Esophagus muscularis mucosa (tissue), 4 donors: ENCODE measurements around the gene C9. TPM values are rescaled to one million over a fixed set of nuclear protein-coding genes. Genes with fewer than 3 reads are reported as not detected.
"Not testable (repeated sequence)": the region's sequence is repeated elsewhere in the genome, so short reads cannot be mapped to it uniquely, and the experiment has no call there.

Experiments
- DNase-seq: peaks from one replicate; pipeline ENCODE4 v3.0.0-alpha.2; 2017; ENCODE audit errors: extremely low spot score
- H3K27ac ChIP-seq, 4 donors: fragments of 200-600 bp; sonication (generic); replicated peaks in 1 of 4; 1 replicate in 3 of 4; 2 replicates in 1 of 4; pipeline ENCODE4 v1.5.1; 2016 to 2019; ENCODE audit warnings: mild to moderate bottlenecking in 1 of 4
- H3K27me3 ChIP-seq, 4 donors: fragments of 200-600 bp; sonication (generic); one replicate each; pipeline versions ENCODE4 v1.5.1 to v1.6.0; 2016 to 2019
- H3K36me3 ChIP-seq, 4 donors: fragments of 200-600 bp; sonication (generic); one replicate each; pipeline ENCODE4 v1.5.1; 2016 to 2019
- H3K4me1 ChIP-seq, 4 donors: fragments of 200-600 bp; sonication (generic); one replicate each; pipeline ENCODE4 v1.5.1; 2016 to 2019
- H3K4me3 ChIP-seq, 4 donors: fragments of 200-600 bp; sonication (generic); 1 replicate in 2 of 4; 2 replicates in 2 of 4; pipeline ENCODE4 v1.5.1; 2016 to 2019; ENCODE audit warnings: mild to moderate bottlenecking in 4 of 4, moderate library complexity in 1 of 4
- H3K9me3 ChIP-seq, 4 donors: fragments of 200-600 bp; sonication (generic); 1 replicate in 3 of 4; 2 replicates in 1 of 4; pipeline ENCODE4 v1.5.1; 2016 to 2019
- EP300 ChIP-seq: sonication (generic); formaldehyde crosslinking; IDR thresholded peaks from one replicate; pipeline ENCODE4 v1.6.1; 2017; ENCODE audit warnings: antibody characterized with exemption
- POLR2A ChIP-seq: fragments of 450-650 bp; IDR thresholded peaks from one replicate; pipeline ENCODE4 v1.6.1; 2017; ENCODE audit warnings: antibody characterized with exemption, moderate library complexity, mild to moderate bottlenecking, low read depth
- POLR2AphosphoS5 ChIP-seq, 2 donors: sonication (generic); formaldehyde crosslinking; IDR thresholded peaks; one replicate each; pipeline ENCODE4 v1.6.1; 2017; ENCODE audit warnings: antibody characterized with exemption in 2 of 2
- WGBS: methylation state at CpG from one replicate; pipeline ENCODE4 v1.1.5; 2018; 5-methylcytosine and 5-hydroxymethylcytosine counted together
- intact Hi-C: fragments of 100-400 bp; cut with DNase I; formaldehyde crosslinking; loops from one replicate; pipeline ENCODE4 v1.15.1; 2023
- total RNA-seq, 4 donors: library from RNA; depleted of rRNA; stranded (reverse); fragments of >200 nt; gene quantifications; one replicate each; pipeline versions ENCODE4 v1.1.0 to v1.2.1, GENCODE V29; 2016
- TF ChIP-seq, protein P1 (sequence below), 3 experiments: fragments of 200-600 bp in 2 of 3; fragments of 450-650 bp in 1 of 3; sonication (generic) in 2 of 3; IDR thresholded peaks; one replicate each; pipeline ENCODE4 v1.5.1; 2017 to 2019; ENCODE audit warnings: antibody characterized with exemption in 3 of 3, mild to moderate bottlenecking in 2 of 3, moderate library complexity in 1 of 3

The C9 gene
- total RNA-seq, 4 donors from 2014 or later, result not detected

- Histone ChIP-seq H3K27ac (no peak overlapping the region), H3K4me1 (no peaks in the 10 kb centered on the region), H3K36me3 (no peaks in the 10 kb centered on the region), H3K4me3 (no peak overlapping the region), H3K9me3 (no peaks in the 10 kb centered on the region), H3K27me3 (no peaks in the 10 kb centered on the region)
- WGBS, result 71% methylated on average over 1 of the region's 1 CpG
- TF ChIP-seq, protein P1, sequence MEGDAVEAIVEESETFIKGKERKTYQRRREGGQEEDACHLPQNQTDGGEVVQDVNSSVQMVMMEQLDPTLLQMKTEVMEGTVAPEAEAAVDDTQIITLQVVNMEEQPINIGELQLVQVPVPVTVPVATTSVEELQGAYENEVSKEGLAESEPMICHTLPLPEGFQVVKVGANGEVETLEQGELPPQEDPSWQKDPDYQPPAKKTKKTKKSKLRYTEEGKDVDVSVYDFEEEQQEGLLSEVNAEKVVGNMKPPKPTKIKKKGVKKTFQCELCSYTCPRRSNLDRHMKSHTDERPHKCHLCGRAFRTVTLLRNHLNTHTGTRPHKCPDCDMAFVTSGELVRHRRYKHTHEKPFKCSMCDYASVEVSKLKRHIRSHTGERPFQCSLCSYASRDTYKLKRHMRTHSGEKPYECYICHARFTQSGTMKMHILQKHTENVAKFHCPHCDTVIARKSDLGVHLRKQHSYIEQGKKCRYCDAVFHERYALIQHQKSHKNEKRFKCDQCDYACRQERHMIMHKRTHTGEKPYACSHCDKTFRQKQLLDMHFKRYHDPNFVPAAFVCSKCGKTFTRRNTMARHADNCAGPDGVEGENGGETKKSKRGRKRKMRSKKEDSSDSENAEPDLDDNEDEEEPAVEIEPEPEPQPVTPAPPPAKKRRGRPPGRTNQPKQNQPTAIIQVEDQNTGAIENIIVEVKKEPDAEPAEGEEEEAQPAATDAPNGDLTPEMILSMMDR (IDR thresholded peaks at IDR 0.05), result no peak
- no peak for TF ChIP-seq EP300
- no peak for TF ChIP-seq POLR2AphosphoS5 (IDR thresholded peaks at IDR 0.05)
- TF ChIP-seq POLR2A, result no peak
- intact Hi-C loops, result no loop called here
- no peak for DNase-seq
These were observed 26.9 kb downstream of the C9 start for GRCh38 chr5:39337252-39337915.

DNA sequence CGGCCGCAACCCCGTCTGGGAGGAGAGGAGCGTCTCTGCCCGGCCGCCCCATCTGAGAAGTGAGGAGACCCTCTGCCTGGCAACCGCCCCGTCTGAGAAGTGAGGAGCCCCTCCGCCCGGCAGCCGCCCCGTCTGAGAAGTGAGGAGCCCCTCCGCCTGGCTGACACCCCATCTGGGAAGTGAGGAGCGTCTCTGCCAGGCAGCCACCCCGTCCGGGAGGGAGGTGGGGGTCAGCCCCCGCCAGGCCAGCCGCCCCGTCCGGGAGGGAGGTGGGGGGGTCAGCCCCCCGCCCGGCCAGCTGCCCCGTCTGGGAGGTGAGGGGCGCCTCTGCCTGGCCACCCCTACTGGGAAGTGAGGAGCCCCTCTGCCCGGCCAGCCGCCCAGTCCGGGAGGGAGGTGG, 30.0 kb downstream of the C9 start:
- no CpG with 5 or more reads among the region's 27 CpGs for WGBS
- H3K27me3 ChIP-seq, H3K9me3 ChIP-seq, H3K4me1 ChIP-seq, H3K4me3 ChIP-seq, DNase-seq, intact Hi-C loops, H3K27ac ChIP-seq, H3K36me3 ChIP-seq: not testable (repeated sequence)

GRCh38 chr5:39333104-39333503, 31.2 kb downstream of the C9 start:
- 95% methylated on average over 1 of the region's 1 CpG for WGBS
- no peak overlapping the region for H3K27ac ChIP-seq

DNA sequence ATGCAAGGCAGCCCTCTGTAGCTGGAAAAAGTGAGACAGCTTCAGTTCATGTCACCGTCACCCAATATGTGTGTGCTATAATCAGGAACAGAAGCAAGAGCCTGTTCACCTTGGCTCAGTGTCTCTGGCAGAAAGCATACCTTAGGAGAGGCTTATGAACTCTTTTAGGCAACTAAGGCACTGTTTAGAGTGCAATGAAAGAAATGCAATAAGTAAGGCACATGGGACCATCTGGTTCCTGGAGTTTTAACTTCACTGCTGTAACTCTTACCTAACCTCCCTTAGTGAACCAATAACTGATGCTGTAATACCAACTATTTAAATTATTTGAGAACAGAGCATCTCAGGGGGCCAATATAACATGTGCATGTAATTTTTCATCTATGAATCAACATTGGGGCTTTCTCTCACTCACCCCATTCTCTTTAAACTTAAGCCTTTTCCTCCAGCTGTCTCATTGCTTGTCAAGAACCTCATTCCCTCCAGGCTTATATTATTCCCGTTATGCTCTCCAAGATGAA, 32.4 kb downstream of the C9 start:
- Histone ChIP-seq H3K9me3 (no peaks in the 10 kb centered on the region), H3K27ac (no peak overlapping the region), H3K27me3 (no peaks in the 10 kb centered on the region), H3K4me1 (no peaks in the 10 kb centered on the region), H3K36me3 (no peaks in the 10 kb centered on the region), H3K4me3 (no peak overlapping the region)
- intact Hi-C loops, result no loop called here
- WGBS, result 71% methylated on average over 2 of the region's 2 CpGs
- TF ChIP-seq POLR2A (no peak), POLR2AphosphoS5 (IDR thresholded peaks at IDR 0.05) (no peak), EP300 (no peak)
- TF ChIP-seq, protein P1 (IDR thresholded peaks at IDR 0.05), result no peak
- no peak for DNase-seq

More at GRCh38 chr5:39333104-39333503, 31.2 kb downstream of the C9 start:
- intact Hi-C loops, result no loop called here
- no peaks in the 10 kb centered on the region for H3K27me3 ChIP-seq
- no peak for DNase-seq
- no peaks in the 10 kb centered on the region for H3K36me3 ChIP-seq
- no peaks in the 10 kb centered on the region for H3K4me1 ChIP-seq
- H3K9me3 ChIP-seq, result no peaks in the 10 kb centered on the region
- TF ChIP-seq POLR2AphosphoS5 (IDR thresholded peaks at IDR 0.05) (no peak), EP300 (no peak), POLR2A (no peak)
- TF ChIP-seq, protein P1 (IDR thresholded peaks at IDR 0.05), result no peak
- no peak overlapping the region for H3K4me3 ChIP-seq

- intact Hi-C loops, result no loop called here
- TF ChIP-seq POLR2A, result no peak
- TF ChIP-seq, protein P1 (IDR thresholded peaks at IDR 0.05), result no peak
- no peaks in the 10 kb centered on the region for H3K9me3 ChIP-seq
- 85% methylated on average over 1 of the region's 1 CpG for WGBS
- H3K27me3 ChIP-seq, result no peaks in the 10 kb centered on the region
- DNase-seq, result no peak
- H3K4me3 ChIP-seq, result no peak overlapping the region
- no peak overlapping the region for H3K27ac ChIP-seq
- no peaks in the 10 kb centered on the region for H3K4me1 ChIP-seq
- no peaks in the 10 kb centered on the region for H3K36me3 ChIP-seq
These were observed 35.6 kb downstream of the C9 start for GRCh38 chr5:39328731-39329130.
